Hematopoietic multipotent progenitor cell treated with erythropoietin and hydrocortisone succinate and interleukin-3 and kit ligand, for 15 days (in vitro differentiated cells): Measurements from ENCODE around the gene GSTM4.
"Not testable (repeated sequence)": the region's sequence is repeated elsewhere in the genome, so short reads cannot be mapped to it uniquely, and the experiment has no call there.

ENCODE experiments used
- DNase-seq: peaks from one replicate; pipeline ENCODE4 v3.0.0-alpha.2; 2015; ENCODE audit warnings: low spot score

The GSTM4 gene

GRCh38 chr1:109639063-109639840, 16.6 kb upstream of the GSTM4 start:
- DNase-seq: no peak

- no peak for DNase-seq
Measured at GRCh38 chr1:109639841-109640184, 16.1 kb upstream of the GSTM4 start.

DNA sequence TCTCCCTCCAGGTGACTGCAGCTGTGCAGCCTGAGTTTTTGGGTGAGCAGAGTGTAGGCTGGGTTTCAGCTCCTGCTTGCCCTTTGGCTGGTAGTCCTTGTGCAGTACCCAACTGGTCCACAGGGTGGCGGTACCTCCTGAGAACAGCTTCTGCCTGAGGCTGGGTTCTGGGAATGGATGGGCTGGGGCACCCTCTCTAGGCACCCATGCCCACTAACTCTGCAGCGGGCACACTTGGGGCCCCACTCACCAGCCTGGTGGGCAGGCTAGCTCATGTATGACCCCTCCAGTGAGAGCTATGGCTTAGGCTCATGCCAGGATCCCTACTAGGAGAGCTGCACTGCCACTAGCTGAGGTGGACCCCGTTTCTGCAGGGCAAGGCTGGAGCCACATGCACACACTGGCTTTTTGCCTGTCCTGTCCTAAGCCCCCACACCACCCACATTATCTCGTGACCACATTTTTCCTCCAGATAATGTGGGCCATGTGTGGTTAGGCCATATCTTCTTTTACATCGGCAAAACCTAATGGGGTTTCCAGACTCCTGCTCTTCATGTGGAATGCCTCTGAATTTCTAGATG, 15.5 kb upstream of the GSTM4 start:
- peak; percentile 82 for DNase-seq

DNA sequence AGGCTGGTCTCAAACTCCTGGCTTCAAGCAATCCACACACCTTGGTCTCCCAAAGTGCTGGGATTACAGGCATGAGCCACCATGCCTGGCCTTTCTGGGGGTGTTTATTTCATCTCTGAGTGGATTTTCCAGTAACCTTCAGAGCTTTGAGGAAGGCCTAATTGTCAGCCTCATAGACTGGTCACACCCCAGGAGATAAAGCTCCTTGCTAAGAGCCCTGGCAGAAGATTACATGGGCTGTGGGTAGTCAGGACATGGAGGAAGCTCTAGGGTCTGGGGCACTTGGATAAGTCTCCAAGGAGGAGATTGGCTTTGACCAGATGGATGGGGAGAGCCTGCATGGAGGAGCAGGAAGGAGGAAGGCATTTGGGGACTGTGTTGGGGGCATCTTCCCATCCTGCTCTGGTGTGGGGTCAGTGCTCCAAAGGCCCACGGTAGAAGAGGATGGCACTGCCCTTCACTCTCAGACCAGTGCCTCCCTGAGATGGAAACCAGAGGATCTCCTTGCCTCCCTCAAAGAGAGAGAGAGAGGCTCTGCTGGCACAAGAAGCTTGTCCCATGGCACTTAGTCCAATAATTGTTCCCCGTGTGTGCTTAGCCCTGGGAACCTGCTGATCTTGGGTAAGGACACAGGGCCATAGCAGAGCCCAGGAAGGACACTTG, 14.7 kb upstream of the GSTM4 start:
- no peak for DNase-seq

- DNase-seq: no peak
Measured at GRCh38 chr1:109641861-109642260, 14.0 kb upstream of the GSTM4 start.

DNA sequence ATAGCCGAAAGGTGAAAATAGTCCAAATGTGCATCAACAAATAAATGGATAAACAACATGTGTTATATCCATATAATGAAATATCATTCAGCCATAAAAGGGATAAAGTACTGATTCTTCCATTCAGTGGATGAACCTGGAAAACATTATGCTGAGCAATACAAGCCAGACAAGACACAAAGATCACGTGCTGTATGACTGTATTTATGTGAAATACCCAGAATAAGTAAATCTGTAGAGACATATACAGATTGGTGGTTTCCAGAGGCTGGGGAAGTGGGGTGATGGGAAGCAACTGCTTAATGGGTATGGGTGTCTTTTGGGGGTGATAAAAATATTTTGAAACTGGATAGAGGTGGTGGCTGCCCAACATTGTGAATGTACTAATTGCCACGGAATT, 13.3 kb upstream of the GSTM4 start:
- DNase-seq: no peak

GRCh38 chr1:109643385-109644230, 12.3 kb upstream of the GSTM4 start:
- peak; percentile 75 for DNase-seq

- DNase-seq: peak; percentile 21
Measured at GRCh38 chr1:109644670-109645069, 11.2 kb upstream of the GSTM4 start.

GRCh38 chr1:109649491-109649914, 6.4 kb upstream of the GSTM4 start:
- DNase-seq: no peak

DNA sequence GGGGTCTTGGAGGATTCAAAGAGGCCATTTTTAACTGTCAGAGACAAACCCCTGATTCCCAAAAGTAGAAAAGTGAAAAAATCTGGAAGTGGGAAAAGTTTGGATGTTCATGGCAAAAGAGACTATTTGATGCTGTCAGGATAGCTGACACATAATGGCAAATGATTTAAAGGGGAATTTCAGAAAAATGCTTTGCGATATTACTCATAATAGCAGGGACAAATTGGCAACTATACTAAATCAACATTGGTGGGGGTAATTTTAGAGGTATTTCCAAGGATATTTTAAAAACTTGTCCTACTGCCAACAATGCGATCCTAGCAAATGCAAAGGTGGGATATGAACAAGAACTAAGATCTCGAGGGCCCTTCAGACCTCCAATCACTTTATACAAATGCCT, 5.3 kb upstream of the GSTM4 start:
- no peak for DNase-seq

- no peak for DNase-seq
Measured at GRCh38 chr1:109652402-109652801, 3.5 kb upstream of the GSTM4 start.

DNA sequence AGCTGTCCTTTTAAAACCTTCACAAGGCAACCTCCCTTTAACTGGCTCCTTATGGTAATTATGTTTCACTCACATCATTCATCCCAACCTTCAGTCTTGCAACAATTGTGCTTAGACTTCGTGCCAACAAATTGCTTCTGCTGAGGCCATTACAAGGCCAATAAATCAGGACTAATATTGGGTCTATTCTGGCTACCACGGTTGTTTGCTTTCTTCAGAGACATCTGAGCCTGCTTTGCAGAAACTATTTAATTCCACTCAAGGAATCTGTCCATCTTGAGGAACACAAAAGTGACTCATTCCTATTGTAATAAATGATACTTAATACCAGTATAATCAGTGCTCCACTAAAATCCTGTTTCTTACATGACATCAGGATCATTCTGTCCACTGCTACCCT, 2.6 kb upstream of the GSTM4 start:
- DNase-seq: no peak

DNA sequence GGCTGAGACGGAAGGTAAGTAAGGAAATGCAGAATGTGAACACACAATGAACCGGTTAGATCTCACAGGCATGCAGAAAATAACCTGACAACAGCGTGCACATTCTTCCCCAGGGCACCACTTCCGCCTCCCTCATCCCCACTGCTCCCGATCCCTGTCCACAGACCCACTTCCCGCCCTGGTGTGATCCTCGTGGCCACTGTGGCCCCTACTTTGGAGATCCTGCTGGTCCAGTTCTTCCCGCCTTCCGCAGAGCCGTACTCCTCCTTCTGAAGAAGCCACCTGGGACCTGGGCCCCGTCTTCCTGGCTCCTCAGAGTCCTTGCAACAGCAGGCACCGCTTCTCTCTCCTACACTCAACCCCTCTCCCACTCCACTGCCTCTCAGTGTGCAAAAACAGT, 1.4 kb upstream of the GSTM4 start:
- DNase-seq: no peak

DNA sequence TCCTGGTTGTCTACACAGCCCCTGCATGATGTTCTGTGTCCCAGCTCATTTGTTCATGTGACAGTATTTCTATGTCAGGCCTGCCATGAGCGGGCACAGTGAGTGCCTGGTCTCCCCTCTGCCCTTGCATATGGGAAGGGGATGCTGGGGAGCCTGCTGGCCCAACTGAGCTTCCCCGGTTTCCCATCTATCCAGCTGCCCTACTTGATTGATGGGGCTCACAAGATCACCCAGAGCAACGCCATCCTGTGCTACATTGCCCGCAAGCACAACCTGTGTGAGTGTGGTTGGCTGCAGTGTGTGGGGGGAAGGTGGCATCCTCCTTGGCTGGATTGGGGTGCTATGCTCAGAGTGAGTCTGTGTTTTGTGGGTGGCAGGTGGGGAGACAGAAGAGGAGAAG, 1.5 kb downstream of the GSTM4 start:
- no peak for DNase-seq

GRCh38 chr1:109657970-109658369, 2.1 kb downstream of the GSTM4 start:
- DNase-seq: no peak

DNA sequence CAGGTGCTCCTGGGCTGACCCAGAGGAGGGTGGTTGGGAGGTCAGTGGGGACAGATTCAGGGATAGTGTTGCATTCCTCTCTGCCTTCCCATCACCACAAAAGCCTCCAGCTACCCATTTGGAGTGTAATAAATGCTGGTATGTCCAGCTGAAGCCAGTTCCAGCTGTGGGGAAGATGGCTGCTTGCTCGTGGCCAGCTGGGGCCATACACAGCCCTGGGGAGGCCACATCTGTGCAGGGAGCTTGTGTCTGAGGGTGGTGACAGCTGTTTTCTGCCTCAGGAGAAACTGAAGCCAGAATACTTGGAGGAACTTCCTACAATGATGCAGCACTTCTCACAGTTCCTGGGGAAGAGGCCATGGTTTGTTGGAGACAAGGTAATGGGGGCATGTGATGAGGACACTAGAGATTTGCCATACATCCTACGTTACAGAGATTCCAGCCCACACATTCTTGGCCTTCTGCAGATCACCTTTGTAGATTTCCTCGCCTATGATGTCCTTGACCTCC, 2.7 kb downstream of the GSTM4 start:
- DNase-seq: no peak

DNA sequence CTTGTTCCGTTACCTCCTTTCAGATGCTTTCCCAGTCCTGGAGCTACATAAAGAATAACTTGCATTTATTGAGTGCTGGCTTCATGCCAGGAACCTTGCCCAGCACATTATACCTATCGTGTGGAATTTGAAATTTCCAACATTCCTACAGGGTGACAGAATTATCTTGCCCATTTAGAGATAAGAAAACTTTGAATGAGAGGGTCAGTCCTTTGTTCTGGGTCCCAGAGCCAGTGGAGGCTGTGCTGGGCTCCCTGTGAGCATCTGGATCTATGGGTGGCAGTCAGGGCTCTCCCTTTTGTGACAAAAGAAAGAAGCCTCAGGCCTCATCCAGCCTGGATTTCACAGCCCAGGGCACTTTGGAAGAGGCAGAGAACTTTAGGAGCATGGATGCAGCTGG, 3.2 kb downstream of the GSTM4 start:
- no peak for DNase-seq

DNA sequence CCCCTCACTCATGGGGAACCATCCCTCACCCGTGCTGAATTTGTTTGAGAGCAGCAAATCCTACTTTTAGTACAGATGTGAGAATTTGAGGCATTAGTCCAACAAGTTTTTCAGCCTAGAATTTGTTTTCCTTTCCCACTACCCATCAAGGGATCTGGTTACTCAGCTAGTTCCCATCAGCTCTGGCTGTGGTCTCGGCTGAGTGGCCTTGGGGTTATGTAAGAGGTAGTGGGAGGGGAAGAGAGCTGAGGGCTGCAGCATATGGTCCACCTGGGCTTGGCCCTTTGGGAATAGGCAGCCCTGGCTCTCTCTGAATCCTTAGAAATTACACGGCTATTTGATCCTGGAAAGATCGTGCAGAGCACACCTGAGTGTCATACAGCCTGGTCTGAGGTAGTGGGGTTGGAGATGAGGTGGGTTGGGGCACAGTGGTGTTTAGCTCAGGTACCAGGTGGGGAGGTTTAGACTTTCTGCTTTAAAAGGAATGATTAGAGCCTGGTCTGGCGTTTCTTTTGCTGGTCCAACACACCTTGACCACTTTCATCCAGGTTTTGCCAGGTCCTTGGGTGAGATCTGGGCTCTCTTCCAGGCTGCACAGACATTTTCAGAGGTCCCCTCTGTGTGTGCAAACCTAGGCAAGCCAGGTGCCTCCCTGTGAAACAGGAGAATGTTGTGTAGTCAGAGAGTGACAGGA, 4.2 kb downstream of the GSTM4 start:
- no peak for DNase-seq

GRCh38 chr1:109660691-109661026, 4.8 kb downstream of the GSTM4 start:
- not testable (repeated sequence) for DNase-seq

DNA sequence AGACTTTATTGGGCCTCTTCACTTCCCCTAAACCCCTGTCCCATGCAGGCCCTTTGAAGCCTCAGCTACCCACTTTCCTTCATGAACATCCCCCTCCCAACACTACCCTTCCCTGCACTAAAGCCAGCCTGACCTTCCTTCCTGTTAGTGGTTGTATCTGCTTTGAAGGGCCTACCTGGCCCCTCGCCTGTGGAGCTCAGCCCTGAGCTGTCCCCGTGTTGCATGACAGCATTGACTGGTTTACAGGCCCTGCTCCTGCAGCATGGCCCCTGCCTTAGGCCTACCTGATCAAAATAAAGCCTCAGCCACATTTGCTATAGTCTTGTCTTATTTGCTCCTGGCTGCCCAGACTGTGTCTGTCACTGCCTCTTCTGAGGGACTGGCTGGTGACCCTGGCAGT, 5.5 kb downstream of the GSTM4 start:
- no peak for DNase-seq

DNA sequence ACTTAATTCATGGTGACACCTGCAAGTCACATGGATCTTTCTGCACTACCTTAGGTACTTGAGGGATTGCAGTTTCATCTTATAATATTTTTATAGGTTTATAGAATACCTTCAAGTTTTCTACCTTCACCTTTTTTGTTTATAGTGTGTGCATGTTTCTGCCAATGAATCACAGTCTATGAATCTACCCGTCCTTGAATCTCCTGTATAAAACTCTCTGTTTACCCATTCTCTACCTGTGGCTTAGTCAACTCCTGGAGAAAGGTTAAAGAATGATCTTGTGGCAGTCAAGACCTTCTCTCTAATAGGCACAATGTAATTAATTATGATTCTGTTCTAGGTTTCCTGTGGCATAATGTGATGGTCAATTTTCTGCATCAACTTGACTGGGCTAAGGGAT, 8.8 kb downstream of the GSTM4 start:
- no peak for DNase-seq
